ENCODE measurements around the gene LMBR1L. TPM values are rescaled to one million over a fixed set of nuclear protein-coding genes. Genes with fewer than 3 reads are reported as not detected.

LMBR1L gene
- total RNA-seq, 1 experiment from 2014 or later: 26.4 TPM

- no peaks in the 10 kb centered on the region for H3K9me3 Mint-ChIP-seq (ENCODE audit: low read depth, unreplicated experiment)
Observed at GRCh38 chr12:49133590-49133989, 22.9 kb upstream of the LMBR1L start.

GRCh38 chr12:49133014-49133413 lies 22.4 kb upstream of the LMBR1L start:
- Mint-ChIP-seq H3K27me3 (ENCODE audit: unreplicated experiment) (no peaks in the 10 kb centered on the region), H3K27ac (ENCODE audit: unreplicated experiment) (no peak overlapping the region), H3K36me3 (ENCODE audit: insufficient read depth, unreplicated experiment) (peaks cover 34% of the 10 kb centered on the region), H3K4me3 (ENCODE audit: low read depth, unreplicated experiment) (peak overlapping the region; percentile 86), H3K9me3 (ENCODE audit: low read depth, unreplicated experiment) (no peaks in the 10 kb centered on the region), H3K4me1 (ENCODE audit: low read depth, unreplicated experiment) (peaks cover 8% of the 10 kb centered on the region)
- BruUV-seq (replicated peaks): no TSS peak
- intact Hi-C loops (cut with micrococcal nuclease; ENCODE audit: unreplicated experiment): loop anchor here (2.0 kb wide), 1 partner anchor 102 kb away; no protein-coding TSS in a partner anchor
- no peak for TF ChIP-seq CTCF (IDR thresholded peaks at IDR 0.05; ENCODE audit: unreplicated experiment)
- DNase-seq: no peak
- CTCF ChIA-PET: interaction anchor here (0.7 kb wide), 1 partner anchor 605 kb away, joined by 4 read pairs; no protein-coding TSS in a partner anchor

More at GRCh38 chr12:49133590-49133989, 22.9 kb upstream of the LMBR1L start:
- intact Hi-C loops (cut with micrococcal nuclease; ENCODE audit: unreplicated experiment): loop anchor here (2.0 kb wide), 1 partner anchor 101 kb away; no protein-coding TSS in a partner anchor
- DNase-seq: no peak
- Mint-ChIP-seq H3K4me1 (ENCODE audit: low read depth, unreplicated experiment) (peaks cover 8% of the 10 kb centered on the region), H3K27me3 (ENCODE audit: unreplicated experiment) (no peaks in the 10 kb centered on the region), H3K36me3 (ENCODE audit: insufficient read depth, unreplicated experiment) (peaks cover 34% of the 10 kb centered on the region), H3K4me3 (ENCODE audit: low read depth, unreplicated experiment) (no peak overlapping the region), H3K27ac (ENCODE audit: unreplicated experiment) (no peak overlapping the region)
- CTCF ChIA-PET: no interaction called here
- TF ChIP-seq CTCF (IDR thresholded peaks at IDR 0.05; ENCODE audit: unreplicated experiment): no peak
- BruUV-seq (replicated peaks): no TSS peak

GRCh38 chr12:49131894-49132461 lies 21.3 kb upstream of the LMBR1L start:
- H3K4me3 Mint-ChIP-seq (ENCODE audit: low read depth, unreplicated experiment): peak overlapping the region; percentile 86
- intact Hi-C loops (cut with micrococcal nuclease; ENCODE audit: unreplicated experiment): loop anchor here (2.0 kb wide), 1 partner anchor 103 kb away; no protein-coding TSS in a partner anchor
- H3K27ac Mint-ChIP-seq (ENCODE audit: unreplicated experiment): peak overlapping the region; percentile 91
- H3K9me3 Mint-ChIP-seq (ENCODE audit: low read depth, unreplicated experiment): no peaks in the 10 kb centered on the region
- H3K36me3 Mint-ChIP-seq (ENCODE audit: insufficient read depth, unreplicated experiment): peaks cover 37% of the 10 kb centered on the region
- DNase-seq: no peak
- CTCF ChIA-PET: interaction anchor here (0.5 to 1.9 kb wide), 4 partner anchors 42 to 319 kb away, joined by 3 to 12 read pairs (median 5); no protein-coding TSS in a partner anchor
- no peak for TF ChIP-seq CTCF (IDR thresholded peaks at IDR 0.05; ENCODE audit: unreplicated experiment)
- TSS peak; percentile 73 for BruUV-seq (replicated peaks)
- no peaks in the 10 kb centered on the region for H3K27me3 Mint-ChIP-seq (ENCODE audit: unreplicated experiment)
- peaks cover 8% of the 10 kb centered on the region for H3K4me1 Mint-ChIP-seq (ENCODE audit: low read depth, unreplicated experiment)

GRCh38 chr12:49131051-49131893 lies 20.6 kb upstream of the LMBR1L start, which contains the start of gene TUBA1B:
TUBA1B (minus strand) TSS chr12:49131395; CDS start chr12:49131300, 95 bp downstream.
- Mint-ChIP-seq H3K4me3 (ENCODE audit: low read depth, unreplicated experiment) (peak within 1 kb of the TSS; percentile 86), H3K36me3 (ENCODE audit: insufficient read depth, unreplicated experiment) (peaks cover 38% of the 10 kb centered on the region), H3K27ac (ENCODE audit: unreplicated experiment) (peak within 1 kb of the TSS; percentile 91), H3K4me1 (ENCODE audit: low read depth, unreplicated experiment) (peaks cover 8% of the 10 kb centered on the region), H3K27me3 (ENCODE audit: unreplicated experiment) (no peaks in the 10 kb centered on the region), H3K9me3 (ENCODE audit: low read depth, unreplicated experiment) (no peaks in the 10 kb centered on the region)
- CTCF ChIA-PET: interaction anchor here (0.5 to 1.9 kb wide), 9 partner anchors 12 to 133 kb away, joined by 3 to 13 read pairs (median 4); partner anchors contain the start of genes TUBA1A and TUBA1C
- intact Hi-C loops (cut with micrococcal nuclease; ENCODE audit: unreplicated experiment): no loop called here
- no peak for TF ChIP-seq CTCF (IDR thresholded peaks at IDR 0.05; ENCODE audit: unreplicated experiment)
- no TSS peak for BruUV-seq (replicated peaks)
- DNase-seq: peak; percentile 87
